Kidney glomerular epithelial cell (primary cell): Measurements from ENCODE around the gene EGFL7.
"Not testable (repeated sequence)": the region's sequence is repeated elsewhere in the genome, so short reads cannot be mapped to it uniquely, and the experiment has no call there.

Source experiments
- DNase-seq: peaks from one replicate; lab custom pipeline; 2025; lab: John Stamatoyannopoulos, UW

EGFL7 gene

GRCh38 chr9:136624184-136624951 is 38.3 kb upstream of the EGFL7 start:
- DNase-seq = no peak

- peak; percentile 37 for DNase-seq
Measured at GRCh38 chr9:136625101-136626065, 37.3 kb upstream of the EGFL7 start.

GRCh38 chr9:136626066-136626725 is 36.5 kb upstream of the EGFL7 start:
- no peak for DNase-seq

GRCh38 chr9:136626740-136627642 is 35.7 kb upstream of the EGFL7 start:
- no peak for DNase-seq

GRCh38 chr9:136627703-136628102 is 35.0 kb upstream of the EGFL7 start:
- no peak for DNase-seq

- no peak for DNase-seq
Measured at GRCh38 chr9:136628268-136628667, 34.4 kb upstream of the EGFL7 start.

GRCh38 chr9:136629001-136629878 is 33.5 kb upstream of the EGFL7 start:
- no peak for DNase-seq

- peak; percentile 9 for DNase-seq
Measured at GRCh38 chr9:136629879-136630661, 32.6 kb upstream of the EGFL7 start.

- no peak for DNase-seq
Measured at GRCh38 chr9:136630662-136630992, 32.1 kb upstream of the EGFL7 start.

- peak; percentile 40 for DNase-seq
Measured at GRCh38 chr9:136631038-136632000, 31.4 kb upstream of the EGFL7 start.

- DNase-seq = not testable (repeated sequence)
Measured at GRCh38 chr9:136632072-136632471, 30.6 kb upstream of the EGFL7 start.

GRCh38 chr9:136632491-136633106 is 30.1 kb upstream of the EGFL7 start:
- DNase-seq = not testable (repeated sequence)

- no peak for DNase-seq
Measured at GRCh38 chr9:136634904-136635303, 27.8 kb upstream of the EGFL7 start.

GRCh38 chr9:136640171-136641111 is 22.3 kb upstream of the EGFL7 start:
- no peak for DNase-seq

GRCh38 chr9:136642439-136642921 is 20.2 kb upstream of the EGFL7 start:
- no peak for DNase-seq

- DNase-seq = no peak
Measured at GRCh38 chr9:136643596-136644342, 18.9 kb upstream of the EGFL7 start.
